IPS-15b (cell line): ENCODE measurements around the gene HSD17B12.

Experiments used
- H3K27me3 ChIP-seq: one replicate; pipeline ENCODE4 v1.6.1; 2013; ENCODE audit warnings: low read length; ENCODE audit not compliant: control insufficient read depth, insufficient read depth
- H3K36me3 ChIP-seq: one replicate; pipeline ENCODE4 v1.6.1; 2013; ENCODE audit warnings: low read length; ENCODE audit not compliant: control insufficient read depth, insufficient read depth
- H3K4me1 ChIP-seq: one replicate; pipeline ENCODE4 v1.6.1; 2013; ENCODE audit warnings: mild to moderate bottlenecking, low read length; ENCODE audit not compliant: control insufficient read depth, insufficient read depth
- H3K4me3 ChIP-seq: one replicate; pipeline ENCODE4 v1.5.1; 2013; ENCODE audit warnings: low read depth, low read length
- H3K9ac ChIP-seq: one replicate; pipeline ENCODE4 v1.6.1; 2013; ENCODE audit warnings: low read depth, mild to moderate bottlenecking, low read length
- H3K9me3 ChIP-seq: one replicate; pipeline ENCODE4 v1.6.1; 2013; ENCODE audit warnings: mild to moderate bottlenecking, low read length; ENCODE audit not compliant: control insufficient read depth, insufficient read depth

Gene HSD17B12

DNA sequence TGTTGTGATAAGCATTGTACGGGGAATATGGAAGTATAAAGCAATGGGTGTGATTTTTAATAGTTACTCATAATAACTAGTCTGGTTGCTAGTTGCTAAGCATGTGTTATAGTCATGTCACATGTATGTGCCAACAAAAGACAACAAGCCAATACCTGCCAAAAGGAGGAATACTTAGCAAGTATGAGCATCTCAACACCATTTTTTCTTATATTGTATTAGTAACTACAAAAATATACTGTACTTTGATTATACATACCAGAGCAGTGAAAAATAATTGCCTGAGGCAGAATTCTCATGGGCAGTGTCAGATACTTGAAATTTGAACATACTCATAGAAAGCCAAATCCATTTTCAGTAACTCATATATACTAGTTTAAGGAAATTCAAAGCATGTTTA is 137.7 kb downstream of the HSD17B12 start:
- H3K9me3 ChIP-seq = no peaks in the 10 kb centered on the region
- H3K4me3 ChIP-seq = no peak overlapping the region
- H3K9ac ChIP-seq = no peak overlapping the region
- no peaks in the 10 kb centered on the region for H3K27me3 ChIP-seq
- H3K36me3 ChIP-seq = no peaks in the 10 kb centered on the region
- H3K4me1 ChIP-seq = no peaks in the 10 kb centered on the region

DNA sequence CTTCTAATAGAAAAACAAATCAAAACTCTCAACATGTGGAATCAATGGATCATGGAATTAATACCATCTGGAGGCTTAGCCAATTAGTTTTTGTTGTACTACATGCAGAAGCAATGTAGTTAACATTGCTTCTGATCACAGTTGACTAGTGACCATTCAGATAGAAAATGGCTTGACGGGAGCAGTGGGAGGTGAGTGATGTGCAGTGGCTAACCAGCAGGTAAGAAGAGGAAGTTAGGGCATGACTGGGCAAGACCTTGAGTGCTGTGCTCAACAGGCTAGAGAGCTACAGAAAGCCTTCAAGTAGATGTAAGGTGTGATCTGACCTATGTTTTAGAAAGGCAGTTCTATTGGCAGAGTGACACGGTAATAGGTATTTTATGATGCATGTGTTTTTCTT is 139.4 kb downstream of the HSD17B12 start:
- Histone ChIP-seq H3K27me3 (no peaks in the 10 kb centered on the region), H3K4me3 (no peak overlapping the region), H3K4me1 (no peaks in the 10 kb centered on the region), H3K9ac (no peak overlapping the region), H3K9me3 (no peaks in the 10 kb centered on the region), H3K36me3 (no peaks in the 10 kb centered on the region)

DNA sequence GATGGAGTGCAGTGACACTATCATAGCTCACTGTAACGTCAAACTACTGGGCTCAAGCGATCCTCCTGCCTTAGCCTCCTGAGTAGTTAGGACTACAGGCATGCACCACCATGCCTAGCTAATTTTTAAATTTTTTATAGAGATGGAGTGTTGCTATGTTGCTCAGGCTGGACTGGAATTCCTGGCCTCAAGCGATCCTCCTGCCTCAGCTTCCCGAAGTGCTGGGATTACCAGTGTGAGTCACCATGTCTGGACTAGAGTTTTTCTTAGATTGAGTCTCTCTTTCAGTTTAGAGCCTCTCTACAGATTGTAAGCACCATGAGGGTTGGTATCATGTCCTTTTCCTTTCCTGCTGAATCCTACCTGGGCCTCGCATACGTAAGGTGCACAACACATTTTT is 142.8 kb downstream of the HSD17B12 start:
- Histone ChIP-seq H3K9ac (no peak overlapping the region), H3K27me3 (no peaks in the 10 kb centered on the region), H3K4me3 (no peak overlapping the region), H3K36me3 (no peaks in the 10 kb centered on the region), H3K4me1 (no peaks in the 10 kb centered on the region), H3K9me3 (no peaks in the 10 kb centered on the region)

DNA sequence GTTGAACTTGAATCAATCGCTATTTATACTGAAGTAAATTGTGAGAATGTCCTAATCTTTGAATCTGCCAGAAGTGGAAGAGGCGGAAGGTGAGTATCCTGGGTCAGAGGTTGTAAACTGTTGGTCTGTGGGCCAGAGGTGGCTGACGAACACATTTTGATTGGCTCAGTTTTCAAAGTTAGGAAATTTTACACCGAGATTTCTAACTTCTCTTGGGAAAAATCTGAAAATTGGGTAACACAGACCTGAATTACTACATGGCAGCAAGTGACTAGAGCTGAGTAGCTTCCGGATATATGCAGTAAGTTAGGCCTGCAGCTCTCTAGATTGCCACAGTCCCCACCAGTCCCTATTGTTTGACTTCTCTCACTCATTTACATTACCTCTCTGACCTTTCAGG is 143.3 kb downstream of the HSD17B12 start:
- no peak overlapping the region for H3K9ac ChIP-seq
- H3K27me3 ChIP-seq = no peaks in the 10 kb centered on the region
- no peak overlapping the region for H3K4me3 ChIP-seq
- no peaks in the 10 kb centered on the region for H3K36me3 ChIP-seq
- no peaks in the 10 kb centered on the region for H3K9me3 ChIP-seq
- H3K4me1 ChIP-seq = no peaks in the 10 kb centered on the region

DNA sequence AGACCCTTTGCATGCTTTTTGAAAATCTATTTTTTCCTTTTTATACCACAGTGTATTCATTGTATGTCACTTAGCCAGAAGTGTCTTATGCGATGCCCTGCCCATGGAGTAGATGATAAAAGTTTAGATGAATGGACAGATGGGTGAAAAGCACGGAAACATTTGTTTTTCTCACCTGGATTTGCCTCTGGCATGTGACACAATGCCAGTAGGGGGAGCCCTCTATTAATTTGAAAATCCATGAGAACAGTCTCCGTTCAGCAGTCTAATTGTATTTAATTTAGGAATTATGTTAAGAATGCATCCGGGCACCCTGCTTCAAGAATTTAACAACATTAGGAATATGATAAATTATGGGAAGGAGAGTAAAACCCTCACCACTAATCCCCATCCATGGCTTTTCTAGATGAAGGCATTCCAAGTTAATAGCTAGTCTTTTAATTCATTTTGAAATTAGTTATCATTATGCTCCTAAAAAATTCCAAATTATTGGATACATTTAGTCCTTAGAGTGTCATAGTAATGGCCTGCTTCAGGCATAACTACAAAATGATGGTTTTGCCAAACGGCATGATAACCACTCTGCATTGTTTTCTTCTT is 144.8 kb downstream of the HSD17B12 start:
- no peaks in the 10 kb centered on the region for H3K36me3 ChIP-seq
- no peak overlapping the region for H3K4me3 ChIP-seq
- H3K27me3 ChIP-seq = no peaks in the 10 kb centered on the region
- no peaks in the 10 kb centered on the region for H3K9me3 ChIP-seq
- no peaks in the 10 kb centered on the region for H3K4me1 ChIP-seq
- no peak overlapping the region for H3K9ac ChIP-seq

DNA sequence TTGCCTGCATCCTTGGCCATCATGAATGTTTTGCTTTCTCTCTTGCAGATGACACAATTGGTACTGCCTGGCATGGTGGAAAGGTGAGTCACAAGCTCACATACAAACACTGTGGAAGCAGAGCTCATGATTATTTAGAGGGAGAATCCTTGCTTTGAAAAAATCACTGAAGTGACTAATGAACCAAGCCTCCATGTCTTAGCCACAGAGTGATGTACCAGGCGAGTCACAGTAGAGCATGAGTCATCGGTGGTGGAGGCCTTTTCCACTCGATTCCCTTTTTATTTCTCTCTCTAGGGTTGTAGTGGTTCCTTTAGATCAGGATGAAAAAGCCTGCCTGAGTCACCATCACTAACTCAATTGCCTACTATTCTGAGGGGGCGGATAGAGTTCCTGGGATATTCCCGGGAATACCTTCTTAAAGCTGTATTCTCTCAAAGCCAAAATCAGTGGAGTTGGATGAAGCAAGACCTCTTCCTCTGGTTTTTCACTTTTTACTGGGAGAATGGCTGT is 150.4 kb downstream of the HSD17B12 start:
- no peaks in the 10 kb centered on the region for H3K9me3 ChIP-seq
- no peak overlapping the region for H3K4me3 ChIP-seq
- H3K4me1 ChIP-seq = no peaks in the 10 kb centered on the region
- no peaks in the 10 kb centered on the region for H3K27me3 ChIP-seq
- no peaks in the 10 kb centered on the region for H3K36me3 ChIP-seq
- no peak overlapping the region for H3K9ac ChIP-seq

DNA sequence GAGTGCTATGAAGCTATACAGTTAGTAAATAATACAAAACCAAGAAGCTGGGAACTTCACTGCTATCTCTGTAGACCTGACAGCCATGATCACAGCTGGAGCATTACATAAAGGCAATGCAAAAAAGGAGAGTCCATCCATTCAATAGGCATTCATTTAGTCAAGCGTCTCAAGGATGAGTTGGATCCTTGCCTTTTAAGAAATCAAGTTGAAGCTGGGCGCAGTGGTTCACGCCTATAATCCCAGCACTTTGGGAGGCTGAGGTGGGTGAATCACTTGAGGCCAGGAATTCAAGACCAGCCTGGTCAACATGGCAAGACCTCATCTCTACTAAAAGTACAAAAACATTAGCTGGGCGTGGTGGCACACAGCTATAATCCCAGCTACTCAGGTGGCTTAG is 152.0 kb downstream of the HSD17B12 start:
- no peak overlapping the region for H3K4me3 ChIP-seq
- H3K27me3 ChIP-seq = no peaks in the 10 kb centered on the region
- no peaks in the 10 kb centered on the region for H3K4me1 ChIP-seq
- no peaks in the 10 kb centered on the region for H3K36me3 ChIP-seq
- no peaks in the 10 kb centered on the region for H3K9me3 ChIP-seq
- no peak overlapping the region for H3K9ac ChIP-seq

DNA sequence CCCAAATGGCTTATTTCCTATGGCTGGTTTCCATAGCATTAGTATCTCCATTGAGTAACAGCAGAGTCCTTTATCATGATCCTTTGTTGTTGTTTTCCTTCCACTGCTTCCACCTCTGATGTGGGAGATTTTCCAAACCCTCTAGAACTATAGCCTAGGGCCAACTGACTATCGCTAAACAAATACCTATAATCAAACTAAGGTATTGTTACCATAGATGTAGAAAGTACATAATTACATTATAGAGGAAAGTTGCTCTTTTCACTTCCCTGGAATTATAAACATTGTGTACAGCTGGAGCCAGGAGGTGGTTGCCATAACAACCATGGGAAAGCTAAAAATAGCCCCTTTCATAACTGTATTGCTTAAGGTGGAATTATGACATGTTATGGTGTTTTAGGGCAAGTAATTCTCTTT is 153.1 kb downstream of the HSD17B12 start:
- Histone ChIP-seq H3K9ac (no peak overlapping the region), H3K36me3 (no peaks in the 10 kb centered on the region), H3K4me3 (no peak overlapping the region)

DNA sequence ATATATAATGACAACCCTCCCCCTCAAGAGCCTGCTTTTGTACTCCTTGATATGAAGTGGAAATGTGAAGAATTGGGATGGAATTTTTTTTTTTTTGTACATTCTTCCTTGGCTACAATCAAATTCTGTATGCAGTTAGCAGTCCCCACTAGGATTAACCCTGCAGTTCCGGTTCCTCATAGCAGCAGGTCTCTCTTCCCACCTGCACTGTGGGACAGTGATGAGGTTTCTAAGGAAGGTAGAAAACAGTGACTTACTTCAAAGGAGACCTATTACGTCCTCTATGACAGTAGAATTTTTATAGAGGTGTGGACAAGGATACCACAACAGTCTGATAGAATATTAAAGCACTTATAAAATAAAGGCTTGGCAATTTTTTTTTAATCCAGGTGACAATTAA is 153.7 kb downstream of the HSD17B12 start:
- no peak overlapping the region for H3K9ac ChIP-seq
- H3K4me3 ChIP-seq = no peak overlapping the region
- H3K4me1 ChIP-seq = no peaks in the 10 kb centered on the region
- no peaks in the 10 kb centered on the region for H3K9me3 ChIP-seq
- no peaks in the 10 kb centered on the region for H3K27me3 ChIP-seq
- H3K36me3 ChIP-seq = no peaks in the 10 kb centered on the region

More for the DNA sequence above, 153.1 kb downstream of the HSD17B12 start:
- Histone ChIP-seq H3K27me3 (no peaks in the 10 kb centered on the region), H3K4me1 (no peaks in the 10 kb centered on the region), H3K9me3 (no peaks in the 10 kb centered on the region)

DNA sequence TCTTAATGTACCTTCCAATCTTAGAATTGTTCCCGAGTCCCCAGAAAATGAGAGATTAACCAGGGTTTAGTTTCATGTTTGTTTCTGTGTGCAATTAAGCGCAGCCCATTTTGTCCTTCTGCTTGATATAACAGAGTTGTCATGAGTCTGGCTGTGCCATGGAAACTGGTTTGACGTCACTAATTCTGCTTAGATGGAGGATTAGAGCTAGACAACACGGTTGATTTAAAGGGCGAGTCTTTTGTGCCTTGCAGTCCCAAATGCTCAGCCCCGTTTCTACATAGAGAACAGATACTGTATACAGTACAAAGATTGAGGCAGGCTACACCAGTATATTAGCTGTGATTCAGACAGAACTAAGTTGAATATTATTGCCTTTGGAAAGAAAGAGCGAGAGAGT is 154.6 kb downstream of the HSD17B12 start:
- no peaks in the 10 kb centered on the region for H3K9me3 ChIP-seq
- no peaks in the 10 kb centered on the region for H3K4me1 ChIP-seq
- H3K9ac ChIP-seq = no peak overlapping the region
- H3K4me3 ChIP-seq = no peak overlapping the region
- no peaks in the 10 kb centered on the region for H3K36me3 ChIP-seq
- H3K27me3 ChIP-seq = no peaks in the 10 kb centered on the region

DNA sequence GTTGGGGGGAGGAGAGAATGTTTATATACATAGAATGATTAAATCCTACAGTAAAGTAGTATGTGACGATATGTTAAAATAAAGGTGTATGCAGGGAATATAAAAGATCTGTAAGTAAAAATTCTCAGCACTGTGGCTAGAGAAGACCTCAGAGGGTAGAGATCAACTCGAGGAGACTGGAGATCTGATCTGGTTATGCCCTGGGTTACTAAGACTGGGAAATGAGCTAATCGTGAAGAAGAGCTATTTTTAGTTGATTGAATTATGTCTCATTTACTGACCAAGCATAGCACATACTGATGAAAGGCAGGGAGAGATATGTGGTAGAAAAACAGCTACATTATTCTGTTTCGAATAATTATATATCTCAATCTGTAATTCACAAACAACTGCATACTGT is 157.3 kb downstream of the HSD17B12 start:
- Histone ChIP-seq H3K9ac (no peak overlapping the region), H3K27me3 (no peaks in the 10 kb centered on the region), H3K36me3 (no peaks in the 10 kb centered on the region), H3K4me1 (no peaks in the 10 kb centered on the region), H3K9me3 (no peaks in the 10 kb centered on the region), H3K4me3 (no peak overlapping the region)

DNA sequence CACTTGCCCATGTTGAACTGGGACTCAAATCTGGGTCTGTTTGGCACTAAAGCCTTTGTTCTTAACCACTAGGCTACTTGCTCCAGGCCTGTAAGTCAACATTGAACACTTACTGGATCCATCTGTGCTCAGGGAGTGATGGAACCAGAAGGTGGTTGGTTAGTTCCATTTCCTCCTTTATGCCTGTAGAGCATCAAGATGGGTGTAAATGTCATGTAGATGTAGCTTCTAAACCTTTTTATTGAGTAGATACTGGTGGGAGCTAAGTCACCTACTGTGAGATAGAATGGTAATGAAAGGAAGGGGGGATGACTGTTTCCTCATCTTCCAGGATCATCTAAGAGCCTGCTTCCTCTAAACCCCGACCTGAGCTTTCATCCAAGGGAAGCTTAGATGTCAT is 161.5 kb downstream of the HSD17B12 start:
- no peaks in the 10 kb centered on the region for H3K27me3 ChIP-seq
- H3K4me3 ChIP-seq = no peak overlapping the region
- H3K9me3 ChIP-seq = no peaks in the 10 kb centered on the region
- H3K9ac ChIP-seq = no peak overlapping the region
- H3K4me1 ChIP-seq = no peaks in the 10 kb centered on the region
- no peaks in the 10 kb centered on the region for H3K36me3 ChIP-seq
